ENCODE results near the gene VEGFA.

Gene VEGFA

DNA sequence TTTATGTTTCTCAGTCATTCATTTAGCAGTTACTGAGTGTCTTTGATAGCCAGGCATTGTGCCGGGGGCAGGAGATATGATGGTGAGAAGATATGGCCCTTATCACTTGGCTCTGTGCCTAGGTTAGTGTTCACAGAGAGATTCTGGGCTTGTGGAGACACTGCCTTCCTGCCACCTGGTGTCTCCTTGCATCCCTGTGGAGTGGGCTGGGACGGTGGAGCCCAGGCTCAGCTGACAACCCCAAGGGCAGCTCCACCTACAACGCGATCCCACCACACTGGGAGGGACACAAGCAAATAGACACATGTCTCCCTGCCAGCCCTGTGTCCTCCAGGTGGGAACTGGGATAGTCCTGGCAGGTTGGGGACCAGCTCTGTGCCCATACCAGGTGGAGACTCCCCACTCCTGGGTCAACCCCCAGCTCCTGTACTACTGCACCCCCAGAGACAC, 30.3 kb upstream of the VEGFA start:
- no peak for DNase-seq

DNA sequence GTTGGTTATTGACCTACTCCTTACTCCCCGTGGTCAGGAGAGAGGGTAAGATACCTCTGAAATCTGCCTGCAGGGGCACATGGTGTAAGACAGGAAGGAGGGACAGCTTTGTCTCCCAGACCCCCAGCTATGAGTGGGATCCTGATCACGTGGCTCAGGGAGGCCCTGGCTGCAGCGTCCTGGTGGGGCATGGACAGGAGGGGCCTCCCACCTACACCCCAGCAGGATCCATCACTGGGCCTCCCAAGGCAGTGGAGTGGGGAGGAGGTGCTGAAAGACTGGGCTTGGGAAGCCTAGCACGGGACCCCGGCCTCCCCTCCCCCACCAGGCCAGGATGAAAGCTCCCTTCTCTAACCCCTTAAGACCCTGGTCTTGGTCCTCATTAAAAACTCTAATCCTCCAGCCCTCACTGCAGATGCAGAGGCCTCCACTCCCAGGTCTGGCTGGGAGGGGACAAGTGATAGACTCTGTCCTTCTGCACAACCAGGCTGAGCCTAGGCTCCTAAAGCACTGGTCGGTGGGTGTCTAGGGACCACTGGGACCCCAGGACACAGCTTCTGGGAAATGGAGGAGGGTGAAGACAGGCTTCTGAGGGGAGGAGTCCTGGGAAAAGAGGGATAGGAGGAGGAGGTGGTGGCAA, 29.6 kb upstream of the VEGFA start:
- no peak for DNase-seq

DNA sequence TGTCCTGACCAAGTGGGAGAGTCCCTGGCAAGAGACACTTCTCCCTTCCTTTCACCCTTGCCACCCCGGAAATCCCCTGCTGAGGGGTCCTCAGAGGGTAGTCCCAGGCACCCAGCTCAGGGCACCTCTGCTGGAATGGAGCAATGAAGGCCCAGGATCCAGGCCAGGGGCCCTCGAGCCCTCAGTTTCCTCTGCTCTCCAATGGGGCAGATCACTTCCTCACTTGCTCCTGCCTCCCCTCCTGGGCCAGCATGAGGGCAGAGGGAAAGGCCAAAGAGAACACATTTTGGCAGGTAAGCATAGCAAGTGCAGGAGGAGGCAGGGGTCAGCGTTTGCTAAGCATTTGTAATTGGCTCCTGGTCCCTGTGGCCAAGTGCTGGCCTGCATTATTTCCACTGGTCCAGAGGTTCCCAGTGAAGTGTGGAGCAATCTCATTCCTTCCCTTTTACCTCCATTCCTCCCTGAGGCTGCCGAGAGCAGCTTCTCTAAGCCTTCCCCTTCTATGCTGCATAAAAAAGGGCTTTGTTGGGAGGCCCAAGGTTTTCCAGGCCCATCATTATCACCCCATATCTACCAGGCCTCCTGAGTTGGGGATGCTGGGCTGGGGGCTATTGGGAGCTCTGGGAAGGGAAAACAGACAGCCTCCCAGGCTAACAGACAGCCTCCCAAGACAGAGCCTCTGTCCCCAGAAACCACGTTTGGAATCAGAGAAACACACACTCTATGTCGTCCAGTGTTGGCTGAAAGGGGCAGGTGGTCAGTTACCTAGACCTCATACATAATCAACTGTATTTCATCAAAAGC, 28.8 kb upstream of the VEGFA start:
- no peak for DNase-seq

DNA sequence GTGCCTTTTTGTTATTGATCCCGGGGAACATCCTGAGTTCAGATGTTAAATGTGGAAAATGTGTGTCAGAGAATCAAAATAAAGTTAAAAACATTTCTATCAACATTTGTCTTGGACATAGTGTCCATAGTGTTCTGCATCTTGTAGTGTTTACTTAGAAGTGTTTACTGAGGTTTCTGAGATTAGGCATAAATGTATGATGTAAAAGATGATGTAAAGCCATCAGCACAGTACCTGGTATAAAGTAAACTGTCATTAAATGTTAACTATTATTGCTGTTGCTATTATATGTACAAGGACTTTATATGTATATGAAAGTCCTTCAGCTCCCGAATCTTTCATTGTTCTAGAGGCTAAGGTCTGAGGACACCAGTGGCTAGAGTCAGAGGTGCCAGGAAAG, 28.2 kb upstream of the VEGFA start:
- DNase-seq, result no peak

DNA sequence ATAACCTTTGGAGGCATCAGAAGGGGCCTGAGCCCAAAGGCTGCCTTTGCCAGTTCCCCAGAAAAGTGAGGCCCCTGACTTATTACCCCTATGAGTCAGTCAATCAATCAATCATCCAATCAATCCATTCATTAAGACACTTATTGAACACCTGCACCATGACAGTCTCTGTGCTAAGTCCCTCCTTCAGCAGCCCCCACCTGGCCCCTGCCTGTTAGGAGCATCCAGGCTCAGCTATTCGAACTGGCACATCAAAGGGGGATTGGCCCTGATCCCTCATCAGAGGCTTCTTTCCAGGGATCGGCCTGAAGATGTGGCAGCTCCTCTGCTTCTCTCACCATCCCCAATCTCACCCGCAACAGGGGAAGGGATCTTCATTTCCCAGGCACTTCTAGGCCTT, 27.7 kb upstream of the VEGFA start:
- DNase-seq, result no peak

DNA sequence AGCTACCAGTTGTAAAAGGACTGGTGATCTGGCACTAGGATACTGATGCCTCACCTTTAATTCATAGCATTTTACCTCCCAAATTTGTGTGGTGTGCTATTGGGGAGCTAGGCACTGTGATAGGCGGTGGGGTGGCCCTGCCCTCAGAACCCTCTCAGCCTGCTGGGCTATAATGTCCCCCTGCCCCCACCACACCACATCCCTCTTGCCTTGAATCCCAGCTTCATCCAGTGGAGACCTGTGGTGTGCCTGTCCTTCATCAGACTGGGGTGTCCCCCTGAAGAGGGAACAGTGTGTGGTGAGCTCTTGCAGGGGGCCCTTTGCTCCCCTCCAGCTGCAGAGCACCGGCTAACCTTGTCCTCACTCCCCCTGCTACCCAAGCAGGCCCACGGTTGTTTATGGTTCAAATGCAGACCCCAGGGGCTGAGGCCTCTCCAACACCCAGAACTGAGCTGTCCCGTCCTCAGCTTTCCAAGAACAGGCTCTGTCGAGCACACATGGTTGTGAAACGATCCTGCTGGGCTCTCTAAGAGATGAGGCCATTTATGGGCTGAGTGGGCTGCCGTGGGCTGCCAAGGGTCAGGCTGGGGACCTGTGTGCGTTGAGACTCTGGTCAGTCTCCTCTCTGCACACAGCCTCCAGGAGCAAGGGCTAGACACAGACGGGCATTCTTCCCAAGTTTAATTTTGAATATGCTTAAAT, 26.9 kb upstream of the VEGFA start:
- no peak for DNase-seq

DNA sequence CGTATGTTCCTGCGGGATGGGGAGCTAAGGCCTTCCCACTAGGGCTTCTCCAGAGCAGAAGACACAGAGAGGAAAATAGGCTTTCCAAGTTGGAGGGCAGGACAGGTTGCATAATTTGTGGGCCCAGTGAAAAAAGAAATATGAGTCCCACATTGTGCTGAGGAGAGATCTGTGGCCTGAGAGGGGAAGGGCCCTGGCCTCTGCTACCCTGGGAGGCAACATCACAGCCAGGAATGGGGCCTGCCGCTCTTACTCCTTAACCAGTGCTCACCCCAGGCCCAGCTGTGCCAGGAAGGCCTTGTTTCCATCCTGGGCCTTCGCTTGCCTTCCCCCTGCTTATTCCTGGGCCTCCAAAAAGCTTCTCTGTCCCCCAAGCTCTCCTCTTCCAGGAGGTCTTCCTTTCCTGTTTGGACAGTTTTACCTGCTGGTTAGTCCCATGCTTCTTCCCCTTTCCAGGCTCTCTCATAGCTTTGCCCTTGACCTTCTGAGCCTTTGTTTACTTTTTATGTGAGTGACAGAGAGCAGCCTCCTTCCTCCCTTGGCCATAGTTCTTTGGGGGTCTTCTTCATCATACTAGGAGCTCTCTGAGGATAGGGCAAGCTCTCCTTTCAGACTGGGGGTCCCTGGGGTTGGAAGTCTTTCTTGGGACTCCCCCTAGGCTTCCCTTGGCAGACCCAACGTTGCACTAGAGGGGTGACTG, 26.2 kb upstream of the VEGFA start:
- no peak for DNase-seq

DNA sequence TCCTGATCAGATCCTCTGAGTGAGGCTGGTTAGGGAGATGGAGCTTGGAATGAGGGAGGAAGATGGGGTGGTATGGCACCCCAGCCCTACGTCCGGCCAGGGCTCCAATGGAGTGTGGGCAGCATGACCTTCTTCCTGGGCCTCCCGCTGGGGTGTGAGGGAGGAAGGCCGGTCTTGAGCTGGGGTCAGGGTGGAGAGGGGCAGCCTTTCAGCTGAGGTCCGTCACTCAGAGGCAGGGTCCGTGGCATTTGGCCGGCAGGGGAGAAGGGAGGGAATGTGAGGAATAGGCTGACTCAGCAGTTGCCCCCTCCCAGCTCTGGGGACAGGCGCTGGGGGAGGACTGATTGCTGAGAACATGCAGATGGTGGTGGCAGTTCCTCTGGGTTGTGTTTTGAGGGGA, 25.5 kb upstream of the VEGFA start:
- no peak for DNase-seq

DNA sequence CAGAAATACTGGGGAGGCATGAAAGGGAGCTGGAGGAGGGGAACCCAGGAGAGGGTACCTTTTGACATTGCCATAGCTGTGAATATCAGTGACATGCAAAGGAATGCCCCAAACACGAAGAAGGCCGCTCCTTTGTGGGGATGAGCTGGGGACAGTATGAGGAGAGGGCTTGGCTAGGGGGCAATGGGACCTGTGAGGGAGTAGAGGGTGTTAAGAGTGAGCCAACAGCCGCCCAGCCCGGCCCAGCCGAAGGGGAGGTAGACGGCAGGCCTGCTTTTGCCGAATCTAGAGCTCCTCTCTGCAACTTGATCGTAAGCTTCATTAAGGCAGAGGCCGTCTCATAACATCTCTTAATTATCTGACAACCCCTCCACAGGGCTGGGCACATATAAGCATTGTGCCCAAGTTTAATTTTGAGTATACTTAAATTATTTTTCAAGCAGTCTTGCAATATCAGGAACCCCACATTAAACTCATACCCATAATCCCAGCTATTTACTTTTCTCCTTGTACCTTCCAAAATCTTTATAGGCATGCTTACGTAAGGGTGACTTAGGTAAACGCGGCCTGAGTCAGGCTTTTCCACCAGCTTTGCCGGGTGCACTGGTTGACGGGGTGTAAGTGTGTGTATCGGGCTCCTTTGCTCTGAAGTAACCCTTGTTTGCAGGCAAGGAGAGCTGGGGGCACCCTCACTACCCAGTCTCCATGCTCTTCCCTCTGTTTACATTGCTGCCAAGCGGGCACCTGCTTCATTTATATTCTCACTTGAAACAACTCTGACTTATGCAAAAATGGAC, 24.9 kb upstream of the VEGFA start:
- no peak for DNase-seq

DNA sequence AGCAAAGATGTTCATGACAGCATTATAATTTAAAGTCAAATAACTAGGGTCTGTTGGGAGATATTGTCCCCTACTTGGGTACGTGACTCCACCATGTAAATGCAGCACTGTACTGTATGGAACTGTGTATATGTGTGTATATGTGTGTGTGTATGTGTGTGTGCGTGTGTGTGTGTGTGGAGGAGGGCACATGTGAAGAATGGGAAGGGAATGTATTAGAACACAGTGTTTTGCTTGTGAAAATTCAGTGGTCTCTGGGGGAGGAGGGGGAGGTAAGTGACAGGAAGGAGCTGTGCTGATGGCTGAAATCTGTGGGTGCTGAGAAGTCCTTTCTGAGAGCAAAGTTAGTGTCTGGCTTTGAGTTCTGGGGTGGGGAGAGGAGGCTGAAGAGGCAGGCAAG, 23.9 kb upstream of the VEGFA start:
- DNase-seq, result no peak

DNA sequence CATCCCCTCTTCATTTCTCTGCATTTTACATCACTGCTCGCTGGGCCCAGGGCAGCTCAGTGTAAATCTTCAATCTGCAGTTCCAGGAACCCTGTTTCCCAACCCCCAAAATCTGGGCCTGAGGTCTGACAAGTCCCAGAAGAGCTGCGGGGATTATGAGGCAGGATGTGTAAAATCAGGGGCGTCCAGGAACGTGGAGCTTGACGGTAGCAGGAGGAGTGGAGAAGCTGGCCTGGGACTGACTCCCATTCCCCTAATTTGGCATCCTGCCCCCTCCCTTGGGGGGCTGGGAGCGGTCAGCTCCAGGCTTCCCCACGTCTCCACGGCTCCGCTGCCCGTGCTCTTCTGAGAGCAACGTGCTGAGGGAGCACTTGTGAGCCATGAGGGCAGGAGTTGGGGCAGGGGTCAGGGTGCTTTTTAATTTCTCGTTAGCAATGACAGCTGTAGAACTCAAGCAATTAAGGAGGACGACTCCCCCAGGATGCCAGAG, 23.4 kb upstream of the VEGFA start:
- no peak for DNase-seq

DNA sequence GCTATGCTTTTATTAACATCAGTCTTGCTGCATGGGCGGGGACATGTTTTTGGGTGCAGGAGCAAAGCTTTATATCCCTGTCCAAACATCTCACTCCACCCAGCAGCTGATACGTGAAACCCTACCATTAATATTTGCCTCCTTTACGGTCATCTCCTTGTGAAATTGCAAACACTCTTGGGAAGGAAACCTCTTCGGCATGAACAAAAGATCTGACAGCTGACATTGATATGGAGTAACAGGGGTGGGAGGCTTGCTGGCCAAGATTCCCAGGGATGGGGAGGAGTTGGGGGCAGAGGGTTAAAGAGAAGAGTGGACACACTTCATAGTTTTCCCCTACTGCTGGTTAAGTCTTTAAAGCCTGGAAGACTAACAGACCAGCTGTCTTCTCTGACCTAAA, 22.2 kb upstream of the VEGFA start:
- DNase-seq, result no peak

DNA sequence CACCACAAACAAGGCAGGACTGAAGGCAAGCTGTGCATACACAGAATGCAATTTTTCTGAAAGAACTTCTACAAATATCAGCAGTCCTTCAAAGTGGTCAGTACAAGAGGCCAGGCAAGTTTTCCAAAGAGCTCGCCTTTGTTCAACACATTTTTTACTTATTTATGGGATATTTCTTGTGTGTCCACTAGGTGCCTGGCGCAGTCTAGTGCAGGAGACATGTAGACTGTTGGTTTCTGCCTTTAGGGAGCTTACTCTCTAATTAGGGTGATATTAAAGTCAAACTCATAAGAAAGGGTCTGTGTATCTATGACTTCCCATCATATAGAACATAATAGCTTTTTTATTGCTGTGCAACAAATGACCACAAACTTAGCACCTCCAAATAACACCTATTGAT, 21.2 kb upstream of the VEGFA start:
- no peak for DNase-seq

DNA sequence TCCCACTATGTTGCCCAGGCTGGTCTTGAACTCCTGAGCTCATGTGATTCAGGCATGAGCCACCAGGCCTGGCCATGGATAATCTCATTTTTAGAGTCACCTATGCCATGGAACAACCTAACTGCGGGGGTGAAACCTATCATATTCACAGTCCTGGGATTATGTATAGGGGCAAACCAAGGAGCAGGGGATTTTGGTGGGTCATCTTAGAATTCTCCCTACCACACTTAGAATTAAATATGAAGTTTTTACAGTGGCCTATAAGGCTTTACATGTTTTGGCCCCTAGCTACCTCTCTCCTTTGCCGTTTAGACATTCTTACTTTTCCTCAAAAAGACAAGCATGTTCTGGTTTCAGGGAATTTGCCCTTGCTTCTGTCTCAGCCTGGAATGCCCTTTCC, 20.6 kb upstream of the VEGFA start:
- no peak for DNase-seq

DNA sequence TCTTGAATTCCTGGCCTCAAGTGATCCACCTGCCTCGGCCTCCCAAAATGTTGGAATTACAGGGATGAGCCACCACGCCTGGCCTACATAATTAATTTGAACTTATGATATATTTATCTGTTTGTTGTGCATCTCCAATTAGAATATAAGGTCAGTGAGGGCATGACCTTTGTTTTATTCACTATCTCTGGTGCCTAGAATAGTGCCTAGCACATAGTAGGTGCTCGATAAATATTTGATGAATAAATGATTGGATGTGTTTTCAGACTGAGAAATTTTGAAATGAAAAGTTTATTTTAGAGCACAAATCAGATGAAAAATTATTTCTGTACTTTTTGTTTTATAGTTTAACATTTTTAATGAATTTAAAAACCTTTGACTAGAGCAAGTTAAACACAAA, 19.4 kb upstream of the VEGFA start:
- no peak for DNase-seq

DNA sequence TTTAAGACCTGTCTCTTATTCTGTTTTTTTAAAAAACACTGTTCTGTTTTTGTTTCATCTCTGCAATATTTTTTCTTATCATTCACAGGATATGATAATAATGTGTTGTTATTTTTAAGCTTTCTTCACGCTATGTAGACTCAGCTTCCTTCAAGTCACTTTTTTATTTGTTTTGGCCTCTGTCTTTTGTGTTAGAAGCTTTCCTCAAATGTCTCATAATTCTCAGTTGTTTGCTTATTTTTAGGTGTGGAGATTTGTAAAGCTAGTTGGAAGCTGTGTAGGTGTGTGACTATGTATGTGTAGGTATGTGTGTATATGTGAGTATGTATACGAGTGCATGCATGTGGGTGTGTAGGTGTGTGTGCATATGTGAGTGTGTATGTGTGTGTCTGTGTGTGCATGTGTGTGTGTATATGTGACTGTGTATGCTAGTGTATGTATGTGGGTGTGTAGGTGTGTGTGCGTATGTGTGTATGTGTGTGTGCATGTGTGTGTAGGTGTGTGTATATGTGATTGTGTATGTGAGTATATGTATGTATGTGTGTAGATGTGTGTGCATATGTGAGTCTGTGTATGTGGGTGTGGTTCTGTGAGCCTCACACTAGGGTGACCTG, 16.3 kb upstream of the VEGFA start:
- DNase-seq, result no peak

DNA sequence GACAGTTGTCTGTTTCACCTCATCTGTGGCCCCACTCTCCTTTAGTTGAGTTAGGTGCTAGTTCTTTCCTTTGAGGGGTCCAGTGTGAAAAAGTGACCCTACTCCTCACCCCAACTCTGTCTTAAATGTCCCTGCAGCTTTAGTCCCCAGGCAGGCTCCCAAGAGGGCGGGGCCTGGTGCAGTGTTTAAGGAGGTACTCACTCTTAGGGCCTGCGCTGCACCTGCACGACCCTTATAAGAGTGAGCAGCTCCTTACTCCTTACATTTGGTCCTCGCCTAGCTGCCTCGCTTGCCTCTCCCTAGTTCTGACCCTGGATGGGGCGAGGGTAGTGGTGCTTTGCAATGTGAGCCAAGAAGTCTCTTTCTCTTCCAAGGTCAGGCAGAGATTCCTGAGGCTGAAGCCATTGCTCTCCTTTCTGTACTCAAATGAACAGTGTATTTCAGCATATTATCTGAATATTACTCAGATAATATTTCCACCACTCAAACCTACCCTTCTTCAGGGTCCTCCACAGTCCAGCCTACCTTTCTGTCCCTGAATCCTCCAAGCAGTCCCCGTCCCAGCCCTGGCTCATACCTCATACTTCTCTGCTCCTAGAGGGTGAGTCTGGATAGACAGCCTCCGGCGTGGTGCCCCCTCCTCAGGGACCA, 11.9 kb upstream of the VEGFA start:
- no peak for DNase-seq

DNA sequence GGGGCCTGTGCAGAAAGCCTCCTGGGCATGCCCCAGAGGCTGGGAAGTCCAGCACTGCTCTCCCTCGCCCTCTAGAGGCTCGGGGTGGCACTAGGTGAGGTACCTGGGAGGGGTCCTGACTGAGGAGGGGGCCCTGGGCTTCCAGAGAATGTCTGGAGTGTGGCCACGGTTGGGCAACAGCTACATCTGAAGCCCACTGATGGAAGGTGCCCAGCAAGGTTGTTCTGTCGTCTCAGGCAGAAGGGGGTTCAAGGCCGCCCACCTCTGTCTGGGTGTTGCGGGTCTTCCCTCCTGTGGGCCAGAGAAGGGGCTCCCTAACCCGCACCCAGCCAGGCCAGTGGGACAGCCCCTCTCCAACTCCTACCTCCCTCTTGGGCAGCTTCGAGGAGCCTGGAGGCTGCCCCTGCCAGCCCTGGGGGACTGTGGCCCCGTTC, 11.4 kb upstream of the VEGFA start:
- no peak for DNase-seq

DNA sequence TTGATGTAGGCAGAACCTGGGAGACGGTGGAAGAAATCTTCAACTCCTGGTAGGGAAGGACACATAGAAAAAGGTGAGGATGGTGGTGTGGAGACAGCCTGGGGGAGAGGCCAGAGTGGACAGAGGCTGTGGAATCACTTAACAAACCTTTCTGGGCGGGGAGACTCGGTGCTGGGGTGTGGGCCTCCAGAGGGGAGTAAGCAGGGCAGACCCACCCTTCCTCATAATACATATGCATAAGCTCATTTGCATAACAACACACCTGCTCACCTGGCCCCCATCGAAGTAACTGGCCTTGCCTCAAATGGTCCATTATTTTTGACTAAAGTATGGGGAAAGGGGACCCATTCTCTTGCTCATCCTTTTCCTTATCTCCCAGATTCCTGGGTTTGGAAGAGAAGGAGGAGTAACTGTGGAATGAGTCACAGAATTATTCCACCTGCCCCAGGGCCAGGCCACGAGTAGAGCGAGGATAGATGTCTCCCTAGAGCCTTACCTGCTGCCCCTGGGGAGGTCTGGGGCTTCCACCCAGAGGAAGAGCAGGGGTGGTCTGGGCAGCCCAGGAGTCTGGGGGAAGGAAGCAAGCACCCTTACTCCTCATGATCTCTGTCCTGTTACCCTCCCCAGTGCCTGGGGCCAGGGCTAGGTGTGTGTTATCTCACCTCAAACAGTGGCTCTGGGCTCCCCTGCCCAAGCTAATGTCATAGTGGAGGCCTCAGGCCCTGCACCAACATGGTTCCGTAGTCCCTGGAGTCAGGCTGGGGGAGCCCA, 10.7 kb upstream of the VEGFA start:
- no peak for DNase-seq

DNA sequence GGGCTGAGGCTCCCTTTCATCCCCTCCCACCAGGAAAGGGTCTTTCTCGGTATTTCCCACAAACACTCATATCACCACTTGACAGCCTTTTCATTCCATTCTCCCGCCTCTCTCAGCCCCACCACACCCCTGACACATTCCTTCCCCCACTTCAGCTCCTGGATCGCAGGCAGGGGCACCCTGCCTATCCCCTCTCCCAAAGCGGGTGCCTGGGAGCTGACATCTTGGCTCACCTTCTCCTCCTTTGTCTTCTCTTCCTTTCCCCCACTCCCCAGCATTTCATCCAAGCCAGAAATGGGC, 10.2 kb upstream of the VEGFA start:
- no peak for DNase-seq
